A204.1 (cell line): ENCODE results near the gene KCNAB3.

Experiments used
- FAIRE-seq: peaks from 2 replicates; lab custom pipeline; 2012; peaks lifted over from hg19 to GRCh38; lab: Jason Lieb, UNC

Gene KCNAB3

DNA sequence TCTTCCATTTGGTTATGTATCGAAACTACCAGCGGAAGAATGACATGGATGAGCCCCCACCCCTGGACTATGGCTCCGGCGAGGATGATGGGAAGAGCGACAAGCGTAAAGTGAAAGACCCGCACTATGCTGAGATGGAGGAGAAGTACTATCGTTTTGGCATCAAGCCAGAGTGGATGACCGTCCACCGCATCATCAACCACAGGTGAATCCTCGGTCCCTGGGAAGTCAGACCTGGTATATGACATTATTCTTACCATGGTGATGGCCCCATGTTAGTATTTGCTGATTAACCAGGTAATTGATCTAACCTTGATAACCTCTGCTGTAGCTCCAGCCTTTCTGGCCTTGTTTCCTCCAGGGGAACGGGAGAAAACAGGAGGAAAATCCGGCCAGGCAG lies 32.6 kb downstream of the KCNAB3 start:
- no peak for FAIRE-seq

DNA sequence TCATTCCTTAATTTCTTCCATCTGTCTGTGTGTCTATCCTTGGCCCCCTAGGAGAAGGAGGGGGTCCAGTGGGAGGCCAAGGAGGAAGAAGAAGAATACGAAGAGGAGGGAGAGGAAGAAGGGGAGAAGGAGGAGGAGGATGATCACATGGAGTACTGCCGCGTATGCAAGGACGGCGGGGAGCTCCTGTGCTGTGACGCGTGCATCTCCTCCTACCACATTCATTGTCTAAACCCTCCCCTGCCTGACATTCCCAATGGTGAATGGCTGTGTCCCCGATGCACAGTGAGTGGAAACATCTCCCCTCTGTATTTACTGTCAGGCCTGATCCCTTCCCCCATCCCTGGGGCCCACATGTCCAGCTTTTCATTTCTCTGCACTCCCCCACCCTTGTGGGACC lies 34.8 kb downstream of the KCNAB3 start:
- no peak for FAIRE-seq

DNA sequence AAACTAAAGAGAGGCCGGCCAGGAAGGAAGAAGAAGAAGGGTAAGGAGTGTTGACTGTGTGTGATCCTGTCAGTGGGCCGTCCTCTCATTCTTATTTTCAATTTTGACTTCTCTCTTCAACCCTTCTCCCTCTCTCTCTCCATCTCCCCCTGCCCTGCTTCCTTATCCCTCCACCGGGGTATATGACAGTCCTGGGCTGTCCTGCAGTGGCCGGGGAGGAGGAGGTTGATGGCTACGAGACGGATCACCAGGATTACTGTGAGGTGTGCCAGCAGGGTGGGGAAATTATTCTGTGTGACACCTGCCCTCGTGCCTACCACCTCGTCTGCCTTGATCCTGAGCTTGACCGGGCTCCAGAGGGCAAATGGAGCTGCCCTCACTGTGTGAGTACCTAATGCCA lies 35.4 kb downstream of the KCNAB3 start:
- no peak for FAIRE-seq

DNA sequence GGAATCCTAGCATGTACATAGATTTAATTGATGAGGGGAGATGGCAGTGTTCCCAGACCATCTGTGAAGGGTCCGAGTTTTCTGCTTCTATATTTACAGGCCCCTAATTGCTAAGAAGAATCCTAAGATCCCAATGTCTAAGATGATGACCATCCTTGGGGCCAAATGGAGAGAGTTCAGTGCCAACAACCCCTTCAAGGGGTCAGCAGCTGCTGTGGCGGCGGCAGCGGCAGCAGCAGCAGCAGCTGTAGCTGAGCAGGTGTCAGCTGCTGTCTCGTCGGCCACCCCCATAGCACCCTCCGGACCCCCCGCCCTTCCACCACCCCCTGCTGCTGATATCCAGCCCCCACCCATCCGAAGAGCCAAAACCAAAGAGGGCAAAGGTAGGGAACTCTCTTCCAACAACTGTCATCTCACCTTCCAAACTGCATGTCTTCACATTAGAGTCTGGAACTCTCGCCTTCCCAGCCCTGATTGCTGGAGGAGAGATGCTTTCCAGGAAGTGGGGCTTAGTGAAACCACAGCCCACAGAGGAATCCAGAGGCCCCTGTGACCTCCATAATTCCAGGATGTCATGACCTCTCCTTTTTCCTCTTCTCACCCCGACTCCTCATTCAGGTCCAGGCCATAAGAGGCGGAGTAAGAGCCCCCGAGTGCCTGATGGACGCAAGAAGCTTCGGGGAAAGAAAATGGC lies 36.3 kb downstream of the KCNAB3 start:
- FAIRE-seq, result no peak

DNA sequence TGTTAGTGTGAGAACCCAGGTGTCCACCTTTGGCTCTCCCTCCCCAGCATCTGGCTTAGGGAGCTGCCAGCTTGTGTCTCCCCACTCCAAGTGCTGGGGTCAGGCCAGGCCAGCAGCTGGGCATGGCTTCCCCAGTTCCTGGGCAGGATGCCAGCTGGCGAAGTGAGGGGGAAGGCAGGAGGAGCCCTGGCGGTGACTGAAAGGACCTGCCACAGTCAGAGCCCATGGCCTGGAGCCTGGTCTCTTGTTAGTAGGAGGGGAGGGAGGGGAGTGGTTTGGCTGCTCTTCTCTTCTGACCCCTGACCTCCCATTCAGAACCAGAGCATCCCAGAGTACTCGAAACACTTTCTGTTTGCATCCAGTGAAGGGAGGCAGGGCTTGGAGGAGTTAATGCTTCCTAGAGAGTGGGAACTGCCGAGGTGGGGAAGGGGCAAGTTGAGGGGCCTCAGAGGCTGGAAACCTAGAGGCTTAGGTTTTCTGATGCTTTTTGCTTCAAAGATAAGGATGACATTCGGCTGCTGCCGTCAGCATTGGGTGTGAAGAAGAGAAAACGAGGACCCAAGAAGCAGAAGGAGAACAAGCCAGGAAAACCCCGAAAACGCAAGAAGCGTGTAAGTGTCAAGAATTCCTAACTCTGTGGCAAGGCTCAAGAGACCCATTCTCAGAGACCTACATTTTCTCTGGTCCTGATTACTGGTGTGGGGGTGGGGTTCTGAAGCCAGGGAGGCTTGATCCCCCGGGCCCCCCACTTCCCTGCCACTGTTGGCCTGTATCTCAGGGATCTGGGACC lies 40.3 kb downstream of the KCNAB3 start:
- no peak for FAIRE-seq

DNA sequence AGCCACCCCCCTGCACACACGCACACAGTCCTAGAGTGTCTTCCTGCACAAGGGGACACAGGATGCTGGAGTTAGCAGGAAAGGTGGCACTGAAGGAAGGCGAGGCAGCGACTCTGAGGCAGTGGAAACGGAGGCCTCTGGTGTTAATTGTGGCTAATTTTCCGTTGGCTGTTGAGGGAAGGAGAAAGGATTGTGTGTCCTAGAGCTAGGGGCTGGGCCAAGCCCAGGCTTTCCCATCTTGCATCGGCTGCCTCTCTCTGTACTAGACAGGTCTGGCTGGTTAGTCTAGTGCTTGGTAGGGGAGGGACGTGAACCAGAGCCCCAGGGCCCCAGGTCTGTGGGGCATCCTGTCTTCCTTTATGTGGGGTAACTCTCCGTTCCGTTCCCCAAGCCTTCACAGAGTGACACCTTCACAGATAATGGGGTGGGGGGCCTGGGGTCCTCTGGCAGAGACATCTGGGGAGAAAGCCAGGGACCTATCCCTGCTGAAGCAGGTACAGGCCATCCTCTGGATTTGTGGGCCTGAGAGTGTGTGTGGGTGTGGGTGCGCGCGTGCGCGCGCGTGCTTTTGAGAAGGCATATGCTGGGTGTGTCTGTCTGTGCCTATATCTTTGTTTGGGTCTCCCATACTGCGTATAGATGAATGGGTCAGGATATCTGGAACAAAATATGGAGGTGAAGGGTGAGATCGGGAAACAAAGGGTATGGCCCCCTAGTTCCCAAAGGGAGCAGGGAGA lies 41.3 kb downstream of the KCNAB3 start, which contains the start of gene CHD3:
TSS of gene CHD3 (plus strand) at position 606 of the 737 bp plus-strand sequence. CDS start 212 bp downstream, outside the sequence.
- FAIRE-seq, result no peak

DNA sequence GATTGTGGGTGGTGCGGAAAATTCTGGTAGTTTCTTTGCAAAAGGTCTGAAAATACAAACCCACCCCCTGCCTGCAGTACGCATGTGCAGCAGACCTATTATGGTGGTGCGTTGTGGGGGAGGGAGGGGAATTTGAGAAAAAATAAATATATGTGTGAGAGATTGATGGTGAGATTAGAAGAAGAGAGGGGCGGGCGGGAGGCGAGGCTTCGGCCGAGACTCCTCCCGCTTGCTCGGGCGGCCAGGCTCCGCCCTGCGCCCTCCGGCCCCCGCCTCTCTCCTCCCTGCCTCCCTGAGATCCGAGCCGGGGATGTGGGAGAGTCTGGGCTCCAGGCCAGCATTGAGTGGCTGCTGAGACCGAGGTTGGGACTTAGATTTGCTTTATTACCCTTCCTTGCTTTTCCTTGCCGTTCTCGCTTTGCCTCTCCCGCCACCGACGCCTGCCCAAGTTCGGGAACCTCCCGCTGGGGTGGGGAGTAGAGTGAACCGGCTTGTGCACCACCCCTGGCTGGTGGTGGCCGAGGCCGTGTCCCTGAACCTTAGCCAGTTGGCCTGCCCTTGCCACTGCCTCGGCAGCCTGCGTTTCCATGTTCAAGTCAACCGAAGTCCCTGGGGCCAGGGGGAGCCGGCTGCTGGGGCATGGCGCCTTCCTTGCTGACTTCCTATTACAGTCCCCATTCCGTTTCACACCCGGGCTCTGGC lies 42.0 kb downstream of the KCNAB3 start:
- peak; percentile 99 for FAIRE-seq

DNA sequence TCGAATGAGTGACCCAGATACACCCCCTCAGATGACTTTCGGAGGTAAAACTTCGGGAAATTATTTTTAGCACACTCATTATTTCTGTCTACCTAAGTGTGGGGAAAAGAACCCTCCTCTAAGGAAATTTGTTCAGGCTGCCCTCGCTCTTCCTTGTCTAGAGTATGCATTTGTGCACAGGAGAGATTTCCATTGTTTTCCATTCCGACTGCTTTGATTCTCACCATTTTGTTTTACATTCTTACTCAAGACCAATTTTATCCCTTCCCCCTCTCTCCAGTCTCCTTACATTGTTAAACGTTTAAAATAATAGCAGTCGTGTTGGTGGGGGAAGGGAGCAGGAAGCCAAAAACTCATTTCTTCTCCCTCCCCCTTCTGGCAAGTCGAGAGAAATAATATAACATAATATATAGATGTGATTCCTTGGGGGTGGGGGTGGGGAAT lies 42.6 kb downstream of the KCNAB3 start:
- FAIRE-seq, result no peak

DNA sequence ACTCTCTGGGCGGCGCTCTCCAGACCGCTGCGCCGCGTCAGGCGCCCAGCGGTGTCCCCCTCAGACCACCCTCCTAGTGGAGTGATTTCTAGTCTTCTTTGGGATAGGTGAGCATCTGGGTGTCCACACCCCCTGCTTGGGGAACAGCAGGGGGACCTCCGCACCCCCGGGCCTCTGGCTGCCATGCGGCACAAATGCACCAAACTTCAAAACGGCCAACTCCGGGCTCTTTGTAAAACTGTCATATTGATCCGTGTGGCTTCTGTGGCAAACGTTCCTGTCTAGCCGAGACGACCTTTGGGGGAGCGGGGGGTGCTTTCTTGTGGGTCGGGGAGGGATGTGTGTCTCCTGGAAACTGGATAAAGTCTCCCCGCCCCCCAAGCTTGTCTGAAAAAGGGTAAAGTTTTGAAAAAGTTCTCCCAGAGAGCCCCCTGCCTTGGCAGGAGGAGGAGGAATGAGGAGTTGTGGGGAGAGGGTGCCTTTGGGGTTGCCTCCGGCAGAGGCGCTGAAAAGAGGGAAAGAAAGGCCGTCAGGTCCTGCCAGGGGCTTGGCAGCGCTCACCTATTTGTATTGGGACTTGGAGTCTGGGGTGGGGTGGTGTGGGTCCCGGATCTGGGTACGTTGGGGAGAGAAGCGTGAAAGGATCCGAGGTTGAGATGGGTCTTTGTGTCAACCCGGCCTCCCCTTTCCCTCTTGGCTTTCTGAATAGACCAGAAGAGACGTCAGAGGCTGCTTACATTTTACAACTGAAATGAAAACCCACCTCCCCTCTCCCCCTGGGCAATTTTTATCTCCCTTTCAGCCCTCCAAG lies 43.2 kb downstream of the KCNAB3 start:
- no peak for FAIRE-seq

DNA sequence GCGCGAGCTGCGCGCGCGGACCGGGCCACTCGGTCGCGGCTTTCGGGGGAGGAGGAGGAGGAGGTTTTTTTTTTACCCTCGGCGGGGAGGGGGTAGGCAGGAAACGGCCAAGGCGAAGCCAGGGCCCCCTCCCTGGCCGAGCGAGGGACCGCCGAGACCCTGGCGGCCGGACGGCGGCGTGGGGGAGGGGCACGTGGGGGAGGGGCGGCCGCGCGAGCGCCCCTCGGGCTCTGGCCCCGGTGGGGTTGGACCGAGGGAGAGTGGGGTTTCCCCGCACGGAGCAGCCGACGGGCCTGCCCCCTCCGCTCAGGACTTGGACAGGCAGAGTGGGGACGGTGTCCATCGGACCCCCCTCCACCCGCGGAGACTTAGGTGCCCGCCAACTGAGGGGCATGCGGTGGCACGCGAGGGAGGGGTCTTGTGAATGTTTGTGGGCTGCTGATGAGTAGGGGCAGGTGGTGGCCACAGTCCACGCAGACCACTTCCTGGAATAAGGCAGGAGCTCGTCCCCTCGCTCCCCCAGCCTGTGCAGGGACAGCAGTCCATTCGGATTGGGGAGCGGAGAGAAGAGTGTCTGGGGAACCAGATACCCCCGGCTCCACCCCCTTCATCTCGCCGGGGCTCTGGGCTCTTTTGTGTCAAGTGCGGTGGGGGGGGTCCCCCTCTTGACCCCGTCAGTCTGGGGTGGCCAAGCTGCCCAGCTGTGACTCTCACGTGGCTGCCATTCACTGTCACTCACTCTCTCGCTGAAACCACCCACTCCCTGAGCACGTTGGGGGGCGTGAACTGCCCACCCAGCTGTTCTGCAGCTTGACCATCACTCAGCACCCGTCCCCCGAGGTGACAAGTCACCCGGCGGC lies 44.1 kb downstream of the KCNAB3 start:
- no peak for FAIRE-seq

DNA sequence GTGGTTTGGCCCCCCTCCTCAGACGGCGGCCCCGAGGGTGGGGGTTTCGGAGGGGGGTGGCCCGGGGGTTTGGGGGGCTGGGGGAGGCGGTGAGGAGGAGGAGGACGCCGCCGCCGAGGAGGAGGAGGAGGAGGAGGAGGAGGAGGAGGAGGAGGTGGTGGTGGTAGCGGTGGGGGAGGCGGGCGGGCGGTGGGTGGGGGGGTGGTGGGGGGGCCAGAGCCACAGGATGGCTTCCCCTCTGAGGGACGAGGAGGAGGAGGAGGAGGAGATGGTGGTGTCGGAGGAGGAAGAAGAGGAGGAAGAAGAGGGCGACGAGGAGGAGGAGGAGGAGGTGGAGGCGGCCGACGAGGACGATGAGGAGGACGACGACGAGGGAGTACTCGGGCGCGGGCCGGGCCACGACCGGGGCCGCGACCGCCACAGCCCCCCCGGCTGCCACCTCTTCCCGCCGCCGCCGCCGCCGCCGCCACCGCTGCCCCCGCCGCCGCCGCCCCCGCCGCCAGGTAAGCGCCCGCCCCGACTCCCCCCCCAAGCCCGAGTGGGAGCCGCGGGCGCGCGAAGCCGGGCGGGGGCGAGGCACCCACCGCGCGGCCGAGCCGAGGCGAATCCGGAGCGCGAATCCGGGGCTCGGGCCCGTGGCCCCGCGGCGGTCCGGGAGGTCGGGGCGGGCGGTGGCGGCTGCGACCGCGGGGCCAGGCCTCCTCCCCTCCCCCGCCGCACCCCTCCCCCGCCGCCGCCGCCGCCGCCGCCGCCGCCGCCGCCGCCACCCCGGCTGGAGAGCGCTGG lies 44.9 kb downstream of the KCNAB3 start:
- no peak for FAIRE-seq

DNA sequence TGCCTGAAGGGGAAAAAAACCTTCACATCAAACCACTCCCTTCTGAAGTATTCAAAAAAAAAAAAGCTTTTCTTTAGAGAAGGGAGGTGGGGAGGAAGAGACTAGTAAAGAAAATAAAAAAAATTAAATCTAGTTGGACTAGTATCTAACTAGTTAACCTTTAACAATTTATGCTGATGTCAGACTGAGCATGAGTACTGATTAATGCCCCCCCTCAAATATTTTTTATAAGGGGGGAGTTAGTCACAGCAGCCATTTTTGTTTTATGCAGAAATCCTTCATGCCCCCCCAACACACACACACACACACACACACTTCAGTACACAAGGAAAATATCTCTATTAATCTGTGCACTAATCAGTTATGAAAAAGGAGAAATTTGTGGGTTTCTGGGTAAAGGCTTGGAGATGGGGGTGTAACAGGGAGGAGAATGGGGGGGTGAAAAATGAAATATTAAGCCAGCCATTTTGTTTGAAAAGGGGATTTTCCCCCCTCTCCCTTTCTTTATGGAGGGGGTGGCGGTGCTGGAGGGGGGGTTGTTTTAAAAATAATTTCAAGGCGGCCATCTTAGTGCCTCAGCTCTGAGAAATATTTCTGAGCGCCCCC lies 45.8 kb downstream of the KCNAB3 start:
- no peak for FAIRE-seq

DNA sequence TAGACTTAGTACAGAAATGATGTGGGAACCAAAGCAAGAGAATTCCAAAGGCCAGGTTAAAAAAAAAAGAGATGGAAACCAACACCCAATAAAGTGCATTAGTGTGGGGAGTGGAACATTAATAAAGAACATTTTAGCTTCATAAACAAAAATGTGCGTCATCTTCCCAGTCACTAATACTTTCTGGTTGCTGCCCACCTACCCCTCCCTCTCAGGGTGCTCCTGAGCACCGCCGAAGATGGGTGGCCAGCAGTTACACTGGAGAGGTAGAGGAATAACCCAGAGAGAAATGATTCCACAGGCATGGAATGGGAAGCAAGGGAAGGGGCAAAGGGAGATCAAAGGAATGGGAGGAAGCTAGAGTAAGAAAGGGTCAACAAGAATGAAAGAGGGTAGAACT lies 47.0 kb downstream of the KCNAB3 start:
- no peak for FAIRE-seq

DNA sequence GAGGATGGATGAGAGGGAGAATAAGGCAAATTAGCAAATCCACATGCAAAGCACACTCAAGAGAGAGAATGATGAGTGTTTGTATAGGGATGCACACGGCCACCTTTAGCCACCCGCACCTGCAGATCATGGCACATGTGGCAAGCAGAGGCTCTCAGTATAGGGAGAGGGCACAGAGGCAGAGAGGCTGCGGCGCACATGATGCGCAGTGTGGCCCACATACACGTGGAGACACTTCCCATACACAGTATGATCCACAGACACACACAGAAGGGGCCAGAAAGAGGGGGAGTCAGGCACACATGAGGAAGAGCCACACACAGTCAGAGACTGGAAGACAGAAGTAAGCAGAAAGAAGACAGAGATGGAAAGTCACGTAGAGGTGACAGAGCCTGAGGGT lies 47.6 kb downstream of the KCNAB3 start:
- no peak for FAIRE-seq

DNA sequence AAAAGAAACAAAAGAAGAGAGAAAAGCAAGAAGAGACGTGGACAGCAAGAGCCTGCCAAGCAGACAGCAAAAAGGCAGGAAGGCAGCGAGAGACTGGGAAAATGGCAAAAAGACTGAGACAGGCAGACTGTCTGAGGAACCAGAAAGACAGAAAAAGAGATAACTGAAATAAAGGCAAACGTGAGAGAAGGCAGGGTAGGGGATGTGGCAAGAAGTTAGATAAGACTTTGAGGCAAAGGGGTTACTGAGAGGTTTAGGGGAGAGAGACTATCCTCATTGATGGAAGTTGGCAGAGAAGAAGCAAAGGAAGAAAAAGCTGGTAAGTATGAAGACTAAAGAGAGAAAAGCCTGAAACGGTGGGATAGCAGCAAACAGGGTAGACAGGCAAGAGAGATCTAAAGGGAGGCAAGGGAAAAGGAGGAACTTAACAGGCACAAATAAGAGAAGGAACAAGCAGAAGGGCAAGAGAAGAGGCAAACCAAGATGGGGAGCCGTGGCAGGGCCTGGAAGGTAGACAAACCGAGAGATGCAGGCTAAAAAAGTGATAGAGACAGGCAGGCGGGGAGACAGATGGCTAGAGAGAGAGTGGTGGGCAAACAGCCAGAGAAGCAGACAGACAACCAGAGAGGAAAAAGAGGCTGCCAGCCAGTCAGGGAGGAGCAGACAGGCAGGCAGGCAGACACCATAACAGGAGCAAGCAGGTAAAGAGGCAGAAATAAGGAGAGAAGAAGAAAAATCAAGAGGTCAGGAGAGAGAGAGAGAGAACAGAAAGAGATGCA lies 48.2 kb downstream of the KCNAB3 start:
- no peak for FAIRE-seq

DNA sequence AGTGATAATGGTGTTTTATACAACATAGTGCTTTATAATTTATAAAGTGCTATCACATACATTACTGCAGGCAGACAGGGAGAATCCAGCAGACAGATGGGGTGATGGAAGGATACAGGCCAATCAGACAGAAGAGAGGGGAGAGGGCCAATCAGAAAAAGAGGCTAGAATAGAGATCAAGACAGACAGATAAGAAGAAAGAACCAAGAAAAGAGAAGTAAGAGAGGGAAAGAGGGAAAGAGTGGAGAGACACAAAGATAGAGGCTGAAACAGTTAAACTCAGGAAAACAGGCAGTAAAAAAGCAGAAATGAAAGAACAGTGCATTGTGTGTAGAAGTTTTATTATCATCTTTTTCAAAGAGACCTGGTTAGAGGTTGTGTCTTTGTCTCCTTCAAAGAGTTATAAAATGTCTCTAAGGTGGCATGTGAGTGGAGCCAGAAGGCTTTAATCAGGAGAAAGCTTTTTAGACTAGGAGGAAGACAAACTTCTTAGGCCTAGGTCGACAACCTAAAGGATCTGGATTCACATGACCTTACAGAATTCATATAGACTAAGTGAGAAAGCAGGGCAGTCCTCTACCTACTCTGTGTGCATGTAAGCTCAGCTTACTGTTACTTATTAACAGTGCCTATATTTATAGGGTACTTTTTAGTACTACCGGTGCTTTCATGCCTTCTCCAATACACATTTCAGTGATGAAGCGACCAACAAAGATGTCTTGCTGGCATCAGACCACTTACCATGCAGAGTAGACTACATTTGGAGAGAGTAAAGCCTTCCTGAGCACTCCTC lies 49.4 kb downstream of the KCNAB3 start:
- FAIRE-seq, result no peak

DNA sequence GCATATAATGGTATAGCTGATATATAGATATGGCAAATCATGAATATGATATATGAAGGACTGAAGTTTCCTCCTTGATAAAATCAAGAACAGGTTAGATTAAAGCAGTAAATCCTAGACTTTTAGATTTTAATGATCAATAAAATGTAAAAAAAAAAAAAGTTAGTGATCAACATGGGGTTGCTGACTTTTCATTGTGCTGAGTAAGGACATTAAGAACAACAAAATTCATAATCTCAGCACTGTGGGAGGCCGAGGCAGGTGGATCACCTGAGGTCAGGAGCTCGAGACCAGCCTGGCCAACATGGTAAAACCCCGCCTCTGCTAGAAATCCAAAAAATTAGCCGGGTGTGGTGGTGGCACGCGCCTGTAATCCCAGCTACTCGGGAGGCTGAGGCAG lies 51.4 kb downstream of the KCNAB3 start:
- FAIRE-seq, result no peak
